Thoracic aorta (tissue), 2 donors: ENCODE measurements around the gene ABCA13. TPM values are rescaled to one million over a fixed set of nuclear protein-coding genes. Genes with fewer than 3 reads are reported as not detected.

ENCODE experiments used
- ATAC-seq: fragments of 150-250 bp; one replicate; pipeline ENCODE4 v1.8.0; 2017; ENCODE audit warnings: low read depth; ENCODE audit not compliant: insufficient number of reproducible peaks, low FRiP score
- DNase-seq: peaks from one replicate; pipeline ENCODE4 v3.0.0-alpha.2; 2020; ENCODE audit warnings: low spot score
- H3K27ac ChIP-seq, 2 donors: fragments of 200-600 bp; sonication (generic); 1 replicate in 1 of 2; 2 replicates in 1 of 2; pipeline ENCODE4 v1.5.1; 2016; ENCODE audit warnings: mild to moderate bottlenecking in 2 of 2, moderate library complexity in 2 of 2
- H3K27me3 ChIP-seq: fragments of 200-600 bp; sonication (generic); replicated peaks from 2 replicates; pipeline ENCODE4 v1.6.0; 2016; ENCODE audit warnings: mild to moderate bottlenecking; ENCODE audit not compliant: insufficient read depth
- H3K36me3 ChIP-seq: fragments of 200-600 bp; sonication (generic); one replicate; pipeline ENCODE4 v1.5.1; 2016
- H3K4me1 ChIP-seq, 2 donors: fragments of 200-600 bp; sonication (generic); 1 replicate in 1 of 2; 2 replicates in 1 of 2; pipeline versions ENCODE4 v1.5.1 to v1.6.0; 2016; ENCODE audit warnings: low read depth in 2 of 2, mild to moderate bottlenecking in 1 of 2; ENCODE audit not compliant: control insufficient read depth in 1 of 2
- H3K4me3 ChIP-seq: fragments of 200-600 bp; sonication (generic); 2 replicates; pipeline ENCODE4 v1.5.1; 2016; ENCODE audit warnings: mild to moderate bottlenecking
- H3K9me3 ChIP-seq: fragments of 200-600 bp; sonication (generic); 2 replicates; pipeline ENCODE4 v1.5.1; 2016
- CTCF ChIP-seq: fragments of 200-600 bp; sonication (generic); IDR thresholded peaks from one replicate; pipeline ENCODE4 v1.5.1; 2019; ENCODE audit warnings: antibody characterized with exemption
- total RNA-seq, 2 donors: library from RNA; depleted of rRNA; stranded (reverse); fragments of >200 nt; gene quantifications; one replicate each; pipeline versions ENCODE4 v1.1.0 to v1.2.3, GENCODE V29; 2016

Gene ABCA13
- total RNA-seq, 2 donors from 2014 or later = not detected

GRCh38 chr7:48182718-48183369, 11.6 kb downstream of the ABCA13 start:
- H3K27me3 ChIP-seq = no peaks in the 10 kb centered on the region
- TF ChIP-seq CTCF = no peak
- no peaks in the 10 kb centered on the region for H3K36me3 ChIP-seq

GRCh38 chr7:48183370-48183743, 12.1 kb downstream of the ABCA13 start:
- no peaks in the 10 kb centered on the region for H3K9me3 ChIP-seq
- no peak overlapping the region for H3K4me3 ChIP-seq
- no peak overlapping the region for H3K27ac ChIP-seq
- no peaks in the 10 kb centered on the region for H3K27me3 ChIP-seq
- no peak for DNase-seq
- H3K36me3 ChIP-seq = no peaks in the 10 kb centered on the region
- TF ChIP-seq CTCF = no peak
- ATAC-seq = no peak
- H3K4me1 ChIP-seq = no peaks in the 10 kb centered on the region

More at GRCh38 chr7:48182718-48183369, 11.6 kb downstream of the ABCA13 start:
- no peak overlapping the region for H3K4me3 ChIP-seq
- no peak overlapping the region for H3K27ac ChIP-seq
- no peaks in the 10 kb centered on the region for H3K4me1 ChIP-seq
- H3K9me3 ChIP-seq = no peaks in the 10 kb centered on the region
- DNase-seq (no peak), ATAC-seq (no peak)

- H3K4me1 ChIP-seq = no peaks in the 10 kb centered on the region
These were observed 12.7 kb downstream of the ABCA13 start for GRCh38 chr7:48183965-48184364.

GRCh38 chr7:48188776-48189520, 17.7 kb downstream of the ABCA13 start:
- Histone ChIP-seq H3K27me3 (no peaks in the 10 kb centered on the region), H3K4me1 (no peaks in the 10 kb centered on the region), H3K36me3 (no peaks in the 10 kb centered on the region), H3K27ac (no peak overlapping the region), H3K4me3 (no peak overlapping the region), H3K9me3 (no peaks in the 10 kb centered on the region)
- no peak for DNase-seq
- no peak for TF ChIP-seq CTCF
- ATAC-seq = no peak

More at GRCh38 chr7:48183965-48184364, 12.7 kb downstream of the ABCA13 start:
- no peak overlapping the region for H3K27ac ChIP-seq
- no peak for DNase-seq
- no peaks in the 10 kb centered on the region for H3K9me3 ChIP-seq
- H3K4me3 ChIP-seq = no peak overlapping the region
- TF ChIP-seq CTCF = no peak
- no peaks in the 10 kb centered on the region for H3K27me3 ChIP-seq
- H3K36me3 ChIP-seq = no peaks in the 10 kb centered on the region
- no peak for ATAC-seq

GRCh38 chr7:48192996-48193395, 21.7 kb downstream of the ABCA13 start:
- Histone ChIP-seq H3K4me1 (no peaks in the 10 kb centered on the region), H3K36me3 (no peaks in the 10 kb centered on the region), H3K4me3 (no peak overlapping the region), H3K9me3 (no peaks in the 10 kb centered on the region), H3K27me3 (no peaks in the 10 kb centered on the region), H3K27ac (no peak overlapping the region)
- no peak for TF ChIP-seq CTCF
- no peak for ATAC-seq
- DNase-seq = no peak
